Measurements from ENCODE around the gene MYO7A. TPM values are rescaled to one million over a fixed set of nuclear protein-coding genes. Genes with fewer than 3 reads are reported as not detected.

The MYO7A gene
- total RNA-seq, 1 experiment from 2014 or later = 2.5 TPM

GRCh38 chr11:77232242-77232641 is 104.2 kb downstream of the MYO7A start:
- no peak overlapping the region for H3K4me3 Mint-ChIP-seq
- H3K4me1 Mint-ChIP-seq = no peaks in the 10 kb centered on the region
- no peak for DNase-seq (ENCODE audit: low spot score)
- no peak for TF ChIP-seq NR3C1 (CRISPR knock-in tag; conservative IDR thresholded peaks at IDR 0.05; ENCODE audit: low read depth)
- ATAC-seq = no peak
- ChIA-PET CTCF (no interaction called here), POLR2A (no interaction called here)
- no peak overlapping the region for H3K27ac Mint-ChIP-seq
- H3K9me3 Mint-ChIP-seq = no peaks in the 10 kb centered on the region
- no peaks in the 10 kb centered on the region for H3K36me3 Mint-ChIP-seq
- H3K27me3 Mint-ChIP-seq (ENCODE audit: low read depth) = no peaks in the 10 kb centered on the region

GRCh38 chr11:77233011-77233410 is 105.0 kb downstream of the MYO7A start:
- no peak for DNase-seq (ENCODE audit: low spot score)
- no peaks in the 10 kb centered on the region for H3K4me1 Mint-ChIP-seq
- no peaks in the 10 kb centered on the region for H3K27me3 Mint-ChIP-seq (ENCODE audit: low read depth)
- no peak for ATAC-seq
- no peak overlapping the region for H3K27ac Mint-ChIP-seq
- ChIA-PET CTCF (interaction anchor here (0.6 kb wide), 1 partner anchor 168 kb away, joined by 7 read pairs; no protein-coding TSS in a partner anchor), POLR2A (interaction anchor here (0.7 kb wide), 1 partner anchor 57 kb away, joined by 4 read pairs; no protein-coding TSS in a partner anchor)
- TF ChIP-seq TCF7 (CRISPR knock-in tag; IDR thresholded peaks at IDR 0.05; ENCODE audit: low read depth) = no peak
- TF ChIP-seq EMX1 (CRISPR knock-in tag; IDR thresholded peaks at IDR 0.05) = no peak
- no peak for TF ChIP-seq ATF2 (CRISPR knock-in tag; IDR thresholded peaks at IDR 0.05; ENCODE audit: borderline replicate concordance, low read depth)
- TF ChIP-seq ZBTB21 (CRISPR knock-in tag; IDR thresholded peaks at IDR 0.05; ENCODE audit: borderline replicate concordance) = no peak
- TF ChIP-seq ERG (CRISPR knock-in tag; IDR thresholded peaks at IDR 0.05) = no peak
- H3K9me3 Mint-ChIP-seq = no peaks in the 10 kb centered on the region
- H3K36me3 Mint-ChIP-seq = no peaks in the 10 kb centered on the region
- H3K4me3 Mint-ChIP-seq = no peak overlapping the region

GRCh38 chr11:77236901-77237300 is 108.9 kb downstream of the MYO7A start:
- Mint-ChIP-seq H3K4me3 (no peak overlapping the region), H3K27ac (no peak overlapping the region), H3K36me3 (no peaks in the 10 kb centered on the region), H3K9me3 (peaks cover 6% of the 10 kb centered on the region), H3K27me3 (ENCODE audit: low read depth) (no peaks in the 10 kb centered on the region), H3K4me1 (no peaks in the 10 kb centered on the region)
- no peak for TF ChIP-seq ZNF425 (CRISPR knock-in tag; conservative IDR thresholded peaks at IDR 0.05)
- TF ChIP-seq TEAD4 (CRISPR knock-in tag; IDR thresholded peaks at IDR 0.05) = no peak
- no peak for TF ChIP-seq MLX (CRISPR knock-in tag; IDR thresholded peaks at IDR 0.05)
- no peak for TF ChIP-seq IRF2 (CRISPR knock-in tag; IDR thresholded peaks at IDR 0.05; ENCODE audit: borderline replicate concordance, low read depth)
- no peak for TF ChIP-seq CTCF (IDR thresholded peaks at IDR 0.05)
- TF ChIP-seq PRDM15 (CRISPR knock-in tag; IDR thresholded peaks at IDR 0.05) = no peak
- TF ChIP-seq MAX (CRISPR knock-in tag; IDR thresholded peaks at IDR 0.05) = no peak
- no peak for TF ChIP-seq CBFB (CRISPR knock-in tag; IDR thresholded peaks at IDR 0.05; ENCODE audit: low read depth)
- no peak for DNase-seq (ENCODE audit: low spot score)
- ChIA-PET CTCF (no interaction called here), POLR2A (no interaction called here)
- no peak for ATAC-seq
